HCT116 (cell line): Measurements from ENCODE around the gene KRT15.

Experiments
- CTCF ChIP-seq, 3 experiments: fragments of 200-600 bp in 1 of 3; sonication (generic) in 1 of 3; IDR thresholded peaks in 2 of 3; conservative IDR thresholded peaks in 1 of 3; 2 replicates each; pipeline ENCODE4 v1.5.1; 2012 to 2017; ENCODE audit warnings: low read depth in 2 of 3, low read length in 2 of 3, antibody characterized with exemption in 1 of 3, borderline replicate concordance in 1 of 3, control low read depth in 1 of 3, mild to moderate bottlenecking in 1 of 3, mixed read lengths in 1 of 3, mixed run types in 1 of 3, moderate library complexity in 1 of 3; ENCODE audit not compliant: insufficient read depth in 1 of 3
- EZH2 ChIP-seq: fragments of 200-600 bp; sonication (generic); IDR thresholded peaks from 2 replicates; pipeline ENCODE4 v1.6.1; 2017; ENCODE audit warnings: antibody characterized with exemption, mixed run types
- MAX ChIP-seq: IDR thresholded peaks from 2 replicates; pipeline ENCODE4 v1.6.1; 2012
- POLR2A ChIP-seq: IDR thresholded peaks from 2 replicates; pipeline ENCODE4 v1.7.0; 2011; ENCODE audit warnings: borderline replicate concordance; ENCODE audit not compliant: insufficient read depth, insufficient read length; ENCODE audit errors: extremely low read depth
- RAD21 ChIP-seq: IDR thresholded peaks from 2 replicates; pipeline ENCODE4 v1.6.1; 2012; ENCODE audit warnings: low read depth, mild to moderate bottlenecking
- YY1 ChIP-seq: IDR thresholded peaks from 2 replicates; pipeline ENCODE4 v1.6.1; 2011; ENCODE audit warnings: low read length, low read depth, moderate library complexity, mild to moderate bottlenecking; ENCODE audit not compliant: insufficient replicate concordance; ENCODE audit errors: extremely low read depth
- ZNF274 ChIP-seq: fragments of 200-500 bp; sonication (Bioruptor generic); IDR thresholded peaks from 2 replicates; pipeline ENCODE4 v1.6.1; 2014; ENCODE audit warnings: mild to moderate bottlenecking, low read depth, low read length, inconsistent platforms
- TF ChIP-seq, protein P1 (sequence below): IDR thresholded peaks from 2 replicates; pipeline ENCODE4 v1.6.1; 2011; ENCODE audit warnings: mild to moderate bottlenecking, low read length, moderate library complexity; ENCODE audit not compliant: insufficient replicate concordance; ENCODE audit errors: extremely low read depth

DNA sequence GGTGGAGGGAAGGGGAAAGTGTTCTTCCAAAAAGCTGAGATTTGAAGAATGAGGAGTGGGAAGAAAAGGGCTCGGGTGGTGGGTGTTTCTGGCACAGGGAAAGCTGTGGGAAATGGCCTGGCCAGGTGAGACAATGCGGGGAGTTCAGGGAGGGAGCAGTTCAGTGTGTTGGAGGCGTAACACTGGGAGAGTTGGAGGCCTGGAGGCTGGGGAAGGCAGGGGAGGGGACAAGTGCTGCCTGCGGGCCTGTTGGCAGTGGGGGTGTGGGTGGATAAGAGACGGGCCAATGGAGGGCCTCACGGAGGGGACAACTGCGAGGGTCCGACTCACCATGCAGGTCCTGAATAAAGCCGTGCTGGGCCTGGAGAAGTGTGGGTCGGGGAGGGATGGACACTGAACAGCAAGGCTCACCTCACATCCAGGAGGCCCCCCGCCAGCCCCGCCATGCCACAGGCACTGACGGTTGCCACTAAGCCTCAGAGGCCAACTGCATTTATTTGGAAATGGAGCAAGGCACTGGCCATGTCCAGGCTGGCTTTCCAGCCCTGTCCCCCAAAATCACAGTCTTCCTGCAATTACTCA, 27.2 kb upstream of the KRT15 start:
- TF ChIP-seq CTCF (IDR thresholded peaks at IDR 0.05 in 2 of 3, conservative IDR thresholded peaks at IDR 0.05 in 1 of 3; ENCODE audit: borderline replicate concordance in 1 of 3, insufficient read depth in 1 of 3, low read depth in 2 of 3, low read length in 2 of 3) (no peak), POLR2A (no peak), EZH2 (no peak), ZNF274 (no peak), MAX (no peak), YY1 (no peak), RAD21 (no peak)
- TF ChIP-seq, protein P1, sequence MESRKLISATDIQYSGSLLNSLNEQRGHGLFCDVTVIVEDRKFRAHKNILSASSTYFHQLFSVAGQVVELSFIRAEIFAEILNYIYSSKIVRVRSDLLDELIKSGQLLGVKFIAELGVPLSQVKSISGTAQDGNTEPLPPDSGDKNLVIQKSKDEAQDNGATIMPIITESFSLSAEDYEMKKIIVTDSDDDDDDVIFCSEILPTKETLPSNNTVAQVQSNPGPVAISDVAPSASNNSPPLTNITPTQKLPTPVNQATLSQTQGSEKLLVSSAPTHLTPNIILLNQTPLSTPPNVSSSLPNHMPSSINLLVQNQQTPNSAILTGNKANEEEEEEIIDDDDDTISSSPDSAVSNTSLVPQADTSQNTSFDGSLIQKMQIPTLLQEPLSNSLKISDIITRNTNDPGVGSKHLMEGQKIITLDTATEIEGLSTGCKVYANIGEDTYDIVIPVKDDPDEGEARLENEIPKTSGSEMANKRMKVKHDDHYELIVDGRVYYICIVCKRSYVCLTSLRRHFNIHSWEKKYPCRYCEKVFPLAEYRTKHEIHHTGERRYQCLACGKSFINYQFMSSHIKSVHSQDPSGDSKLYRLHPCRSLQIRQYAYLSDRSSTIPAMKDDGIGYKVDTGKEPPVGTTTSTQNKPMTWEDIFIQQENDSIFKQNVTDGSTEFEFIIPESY, result no peak
